RPMI8226 (cell line): ENCODE results near the gene MANEAL.

Source experiments
- DNase-seq: peaks from one replicate; pipeline ENCODE4 v3.0.0-alpha.2; 2015

Gene MANEAL

DNA sequence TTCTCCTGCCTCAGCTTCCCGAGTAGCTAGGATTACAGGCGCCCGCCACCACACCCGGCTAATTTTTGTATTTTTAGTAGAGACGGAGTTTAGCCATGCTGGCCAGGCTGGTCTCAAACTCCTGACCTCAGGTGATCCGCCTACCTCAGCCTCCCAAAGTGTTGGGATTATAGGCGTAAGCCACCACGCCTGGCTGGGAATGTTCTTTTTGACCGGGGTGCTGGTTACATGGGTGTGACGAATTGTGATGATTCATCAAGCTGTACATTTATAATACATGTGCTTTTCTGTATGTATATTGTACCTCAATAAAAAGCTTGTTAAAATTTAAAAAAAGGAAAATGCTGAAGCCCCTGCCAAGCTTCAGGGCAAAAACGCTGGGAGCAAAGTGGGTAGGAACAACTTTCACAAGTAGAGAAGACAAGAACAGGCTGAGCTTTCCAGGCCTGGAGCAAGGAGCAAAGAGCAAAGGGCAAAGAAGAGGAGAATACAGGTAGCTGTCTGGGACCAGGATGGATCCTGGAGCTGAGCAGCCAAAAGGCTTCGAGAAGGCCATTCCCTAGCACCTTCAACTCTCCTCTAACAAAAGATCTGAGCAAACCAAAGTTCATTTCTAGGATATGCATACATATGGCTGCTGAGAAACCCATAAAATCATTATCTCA lies 34.9 kb downstream of the MANEAL start:
- DNase-seq = no peak

DNA sequence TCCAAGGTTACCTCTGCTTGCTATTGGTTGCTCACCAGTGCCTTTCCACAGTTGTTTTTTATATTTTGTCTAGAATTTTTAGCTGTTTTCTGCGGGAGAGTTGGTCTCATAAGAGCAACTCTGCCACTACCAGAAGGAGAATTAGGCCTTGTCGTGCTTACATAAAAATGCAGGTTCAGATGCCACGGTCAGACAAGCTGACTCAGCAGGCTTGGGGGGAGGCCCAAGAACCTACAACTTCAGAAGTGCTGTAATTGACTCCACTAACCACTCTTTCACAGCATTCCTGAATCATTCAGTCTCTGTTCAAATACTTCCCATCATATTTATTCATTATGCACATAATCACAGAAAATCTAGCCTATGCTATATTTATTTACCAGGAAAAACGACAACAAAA lies 37.5 kb downstream of the MANEAL start:
- DNase-seq = no peak

GRCh38 chr1:37831809-37832208 lies 38.2 kb downstream of the MANEAL start:
- no peak for DNase-seq

GRCh38 chr1:37836788-37837187 lies 43.1 kb downstream of the MANEAL start:
- no peak for DNase-seq

DNA sequence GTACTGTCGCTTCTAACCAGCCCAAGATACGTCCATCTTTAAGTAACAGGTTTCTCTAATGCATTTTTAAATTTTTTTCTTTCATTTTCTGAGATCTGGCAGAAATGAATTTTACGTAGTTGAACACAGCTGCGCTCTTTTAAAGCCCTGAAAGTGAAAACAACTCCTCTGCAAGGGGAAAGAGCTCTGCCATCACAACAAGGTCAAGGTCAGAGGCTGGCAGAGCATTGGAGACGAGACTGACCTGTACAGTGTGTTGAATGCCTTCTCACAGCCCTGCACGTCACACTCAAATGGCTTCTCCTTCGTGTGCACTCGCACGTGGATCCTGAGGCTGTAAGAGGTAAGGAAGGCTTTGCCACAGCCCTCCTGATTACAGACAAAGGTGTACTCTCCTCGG lies 46.0 kb downstream of the MANEAL start:
- DNase-seq = no peak

DNA sequence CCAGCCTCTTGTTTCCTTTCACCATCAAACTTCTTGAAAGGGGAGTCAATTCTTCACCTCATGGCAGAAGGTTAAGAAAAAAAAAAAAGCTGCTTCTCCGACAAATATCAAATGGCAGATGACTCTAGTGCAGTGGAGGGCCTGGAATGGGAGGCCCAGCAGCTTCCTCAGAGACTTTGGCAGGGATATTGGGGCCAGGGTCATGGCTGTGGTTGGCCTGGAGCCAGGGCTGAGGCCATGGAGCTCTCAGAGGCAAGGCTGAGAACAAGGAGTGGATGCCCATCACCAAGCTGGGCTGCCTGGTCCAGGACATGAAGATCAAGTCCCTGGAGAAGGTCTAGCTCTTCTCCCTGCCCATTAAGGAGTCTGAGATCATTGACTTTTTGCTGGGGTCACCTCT lies 47.1 kb downstream of the MANEAL start:
- DNase-seq = no peak

GRCh38 chr1:37841652-37842051 lies 48.0 kb downstream of the MANEAL start:
- no peak for DNase-seq

- no peak for DNase-seq
Observed at GRCh38 chr1:37844536-37844935, 50.9 kb downstream of the MANEAL start.

DNA sequence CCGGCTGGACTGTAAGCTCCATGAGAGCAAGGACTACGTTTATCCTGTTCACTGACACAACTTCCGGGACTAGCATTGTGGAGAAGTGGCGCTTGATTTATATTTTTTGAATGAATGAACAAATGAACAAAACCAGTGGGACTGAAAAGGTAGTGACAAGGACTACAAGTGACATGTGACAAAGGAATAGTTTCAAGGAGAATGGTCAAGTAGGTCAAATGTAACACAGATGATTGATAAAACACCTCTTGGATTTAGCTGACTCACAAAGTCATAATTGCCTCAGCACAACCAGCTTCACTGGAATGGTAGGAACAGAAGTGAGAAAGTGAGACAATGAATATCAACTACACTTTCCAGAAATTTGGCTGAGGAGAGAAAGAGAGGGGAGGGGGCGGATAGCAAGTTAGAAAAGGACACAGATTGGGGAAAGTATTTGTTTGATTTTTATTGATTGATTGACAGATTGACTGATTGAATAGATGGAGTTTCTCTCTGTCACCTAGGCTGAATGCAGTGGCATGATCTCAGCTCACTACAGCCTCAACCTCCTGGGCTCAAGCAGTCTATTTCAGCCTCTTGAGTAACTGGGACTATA lies 51.5 kb downstream of the MANEAL start:
- no peak for DNase-seq

DNA sequence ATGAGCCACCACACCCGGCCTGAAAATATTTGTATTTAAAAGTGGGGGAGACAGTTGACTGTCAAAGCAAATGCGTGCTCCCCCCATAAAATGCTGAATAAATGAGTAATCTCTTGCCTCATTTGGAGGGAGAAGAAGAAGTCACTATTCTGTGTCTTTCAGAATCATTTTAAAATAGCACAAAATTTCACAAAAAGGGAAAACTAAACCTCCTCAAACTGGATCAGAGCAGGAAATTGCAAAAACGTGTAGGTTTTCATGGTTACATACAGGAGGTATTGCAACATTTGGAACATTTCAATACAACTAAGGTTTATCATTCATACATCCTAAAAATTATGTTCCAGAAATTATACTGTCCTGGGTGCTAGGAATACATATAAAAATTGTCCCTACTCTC lies 52.1 kb downstream of the MANEAL start:
- DNase-seq = no peak

GRCh38 chr1:37846647-37847339 lies 53.1 kb downstream of the MANEAL start:
- DNase-seq = no peak

GRCh38 chr1:37849480-37849879 lies 55.8 kb downstream of the MANEAL start:
- no peak for DNase-seq

- DNase-seq = no peak
Observed at GRCh38 chr1:37850352-37850955, 56.8 kb downstream of the MANEAL start.
